Measurements from ENCODE around the gene CROCC2.

The CROCC2 gene

DNA sequence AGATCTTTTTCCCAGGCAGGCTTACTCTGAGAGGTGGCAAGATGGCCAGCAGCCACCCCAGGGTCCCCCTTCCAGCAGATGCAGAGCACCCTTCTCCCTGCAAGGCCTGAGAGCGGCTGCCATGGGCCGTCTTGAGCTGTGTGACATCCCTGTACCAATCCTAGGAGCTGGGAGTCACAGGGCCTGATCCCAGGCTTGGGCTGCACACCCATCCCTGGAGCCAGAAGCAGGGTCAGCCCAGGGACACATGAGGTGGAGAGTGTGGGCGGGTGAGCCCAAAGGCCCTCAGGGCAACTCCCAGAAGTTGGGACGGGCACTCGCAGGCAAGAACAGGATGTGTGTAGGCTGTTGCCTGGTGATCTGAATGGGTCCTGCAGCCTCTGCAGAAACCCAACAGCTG, 40.5 kb downstream of the CROCC2 start:
- Histone ChIP-seq H3K9me3 (ENCODE audit: control insufficient read depth, low read length) (no peaks in the 10 kb centered on the region), H3K27ac (ENCODE audit: insufficient read depth, low read length, poor library complexity, severe bottlenecking) (no peak overlapping the region), H3K36me3 (ENCODE audit: control insufficient read depth, insufficient read depth, low read length) (no peaks in the 10 kb centered on the region), H3K27me3 (replicated peaks; ENCODE audit: control insufficient read depth, insufficient read depth, low read length, poor library complexity, severe bottlenecking) (no peaks in the 10 kb centered on the region), H3K4me3 (ENCODE audit: insufficient read depth, low read depth, low read length, poor library complexity, severe bottlenecking) (no peak overlapping the region), H3K4me1 (ENCODE audit: control insufficient read depth, insufficient read depth, low read length, poor library complexity, severe bottlenecking) (no peaks in the 10 kb centered on the region)
- DNase-seq: no peak

DNA sequence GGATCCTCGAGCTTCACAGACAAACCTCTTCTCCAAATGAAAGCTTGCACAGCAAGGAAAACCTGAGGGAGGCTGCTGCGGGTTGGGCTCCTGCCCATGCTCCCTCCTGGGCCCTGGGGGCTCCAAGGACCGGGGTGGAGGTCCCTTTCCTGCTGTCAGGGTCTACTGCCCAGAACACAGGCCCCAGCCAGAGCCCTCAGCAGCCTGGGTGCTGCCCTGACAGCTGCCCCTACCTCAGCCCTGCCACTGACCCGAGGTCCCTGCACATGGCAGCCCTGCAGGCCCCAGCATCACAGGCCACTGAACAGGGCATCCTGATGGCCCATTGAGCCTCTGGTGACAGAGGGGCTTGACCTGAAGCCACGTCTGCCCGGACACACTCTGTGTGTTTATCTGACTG, 41.0 kb downstream of the CROCC2 start:
- H3K9me3 ChIP-seq (ENCODE audit: control insufficient read depth, low read length): no peaks in the 10 kb centered on the region
- no peak overlapping the region for H3K4me3 ChIP-seq (ENCODE audit: insufficient read depth, low read depth, low read length, poor library complexity, severe bottlenecking)
- H3K36me3 ChIP-seq (ENCODE audit: control insufficient read depth, insufficient read depth, low read length): no peaks in the 10 kb centered on the region
- DNase-seq: no peak
- H3K4me1 ChIP-seq (ENCODE audit: control insufficient read depth, insufficient read depth, low read length, poor library complexity, severe bottlenecking): no peaks in the 10 kb centered on the region
- H3K27me3 ChIP-seq (replicated peaks; ENCODE audit: control insufficient read depth, insufficient read depth, low read length, poor library complexity, severe bottlenecking): no peaks in the 10 kb centered on the region
- no peak overlapping the region for H3K27ac ChIP-seq (ENCODE audit: insufficient read depth, low read length, poor library complexity, severe bottlenecking)

DNA sequence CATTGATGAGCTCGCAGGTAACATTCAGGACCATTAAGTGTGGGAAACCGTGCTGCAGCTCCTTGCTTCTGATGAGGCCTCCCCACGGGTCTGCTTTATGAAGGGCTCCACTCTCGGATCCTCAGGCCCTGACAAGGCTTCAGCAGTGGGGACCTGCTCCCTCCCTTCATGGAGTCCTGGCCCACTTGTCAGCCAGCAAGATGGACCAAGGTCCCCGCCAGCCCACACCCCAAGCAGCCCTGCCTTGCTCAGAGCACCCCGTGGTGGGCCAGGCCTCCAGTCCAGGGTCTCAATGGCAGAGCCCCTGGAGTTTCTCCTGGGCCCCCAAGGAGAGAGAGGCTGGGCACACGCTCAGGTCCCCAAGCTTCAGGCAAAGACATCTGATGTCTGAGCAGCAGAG, 41.5 kb downstream of the CROCC2 start:
- no peaks in the 10 kb centered on the region for H3K4me1 ChIP-seq (ENCODE audit: control insufficient read depth, insufficient read depth, low read length, poor library complexity, severe bottlenecking)
- no peak overlapping the region for H3K4me3 ChIP-seq (ENCODE audit: insufficient read depth, low read depth, low read length, poor library complexity, severe bottlenecking)
- H3K36me3 ChIP-seq (ENCODE audit: control insufficient read depth, insufficient read depth, low read length): no peaks in the 10 kb centered on the region
- no peaks in the 10 kb centered on the region for H3K27me3 ChIP-seq (replicated peaks; ENCODE audit: control insufficient read depth, insufficient read depth, low read length, poor library complexity, severe bottlenecking)
- no peak overlapping the region for H3K27ac ChIP-seq (ENCODE audit: insufficient read depth, low read length, poor library complexity, severe bottlenecking)
- H3K9me3 ChIP-seq (ENCODE audit: control insufficient read depth, low read length): no peaks in the 10 kb centered on the region
- DNase-seq: no peak

DNA sequence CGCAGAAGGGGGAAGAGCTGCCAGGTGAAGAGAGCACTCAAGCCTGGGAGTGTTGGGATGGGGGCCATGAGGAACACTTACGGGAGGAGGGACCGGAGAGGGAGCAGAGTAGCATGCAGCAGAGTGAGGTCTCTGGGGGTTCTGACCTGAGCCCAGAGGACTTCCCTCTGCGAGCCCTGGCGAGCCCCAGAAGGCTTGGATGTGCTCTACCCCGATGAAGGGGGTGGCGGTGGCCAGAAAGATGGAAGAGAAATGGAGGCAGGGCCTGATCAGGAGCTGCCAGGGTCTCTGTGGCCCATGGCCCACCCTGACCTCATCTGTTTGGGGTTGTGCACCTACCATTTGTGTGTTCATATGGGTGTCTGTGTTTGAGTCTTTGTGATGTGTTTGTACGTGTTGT, 42.0 kb downstream of the CROCC2 start:
- no peak overlapping the region for H3K4me3 ChIP-seq (ENCODE audit: insufficient read depth, low read depth, low read length, poor library complexity, severe bottlenecking)
- no peaks in the 10 kb centered on the region for H3K36me3 ChIP-seq (ENCODE audit: control insufficient read depth, insufficient read depth, low read length)
- H3K27ac ChIP-seq (ENCODE audit: insufficient read depth, low read length, poor library complexity, severe bottlenecking): no peak overlapping the region
- H3K9me3 ChIP-seq (ENCODE audit: control insufficient read depth, low read length): no peaks in the 10 kb centered on the region
- no peaks in the 10 kb centered on the region for H3K27me3 ChIP-seq (replicated peaks; ENCODE audit: control insufficient read depth, insufficient read depth, low read length, poor library complexity, severe bottlenecking)
- no peaks in the 10 kb centered on the region for H3K4me1 ChIP-seq (ENCODE audit: control insufficient read depth, insufficient read depth, low read length, poor library complexity, severe bottlenecking)
- DNase-seq: no peak

DNA sequence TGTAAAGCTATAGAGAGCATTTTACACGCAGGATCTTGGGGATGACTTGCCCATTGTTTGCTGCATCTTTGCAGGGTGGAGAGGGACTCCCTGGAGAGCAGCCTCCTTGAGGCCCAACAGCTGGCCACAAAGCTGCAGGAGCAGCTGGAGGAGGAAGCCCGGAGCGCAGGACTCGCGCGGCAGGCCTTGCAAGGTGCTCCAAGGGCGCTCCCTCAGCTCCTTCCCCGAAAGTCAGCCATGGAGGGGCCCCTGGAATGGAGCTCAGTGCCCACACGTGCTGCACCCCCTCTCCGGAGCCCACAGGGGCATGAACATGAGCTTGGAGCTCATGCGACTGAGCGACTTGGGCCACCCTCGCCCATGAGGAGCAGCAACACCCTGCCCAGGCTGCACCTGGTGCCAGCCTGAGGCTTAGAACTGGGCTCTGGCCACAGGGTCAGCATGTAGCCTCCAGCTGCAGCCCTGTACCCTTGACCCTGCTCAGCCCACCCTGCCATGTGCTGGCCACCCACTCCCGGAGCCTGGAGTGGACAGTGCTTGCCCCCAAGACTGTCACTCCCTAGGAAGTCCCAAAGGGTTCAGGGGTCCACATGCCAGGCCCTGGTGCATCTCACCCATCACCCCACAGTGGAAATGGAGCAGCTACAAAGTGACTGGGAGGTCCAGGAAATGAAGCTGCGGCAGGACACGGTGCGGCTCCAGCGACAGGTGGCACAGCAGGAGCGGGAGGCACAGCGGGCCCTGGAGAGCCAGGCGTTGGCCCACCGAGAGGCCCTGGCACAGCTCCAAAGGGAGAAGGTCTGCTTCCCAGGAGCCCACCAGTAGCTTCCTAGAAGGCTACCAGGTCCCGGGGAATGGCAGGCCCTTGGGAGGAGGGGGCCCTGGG, 43.0 kb downstream of the CROCC2 start:
- Histone ChIP-seq H3K27ac (ENCODE audit: insufficient read depth, low read length, poor library complexity, severe bottlenecking) (no peak overlapping the region), H3K27me3 (replicated peaks; ENCODE audit: control insufficient read depth, insufficient read depth, low read length, poor library complexity, severe bottlenecking) (no peaks in the 10 kb centered on the region), H3K9me3 (ENCODE audit: control insufficient read depth, low read length) (no peaks in the 10 kb centered on the region), H3K36me3 (ENCODE audit: control insufficient read depth, insufficient read depth, low read length) (no peaks in the 10 kb centered on the region), H3K4me3 (ENCODE audit: insufficient read depth, low read depth, low read length, poor library complexity, severe bottlenecking) (no peak overlapping the region), H3K4me1 (ENCODE audit: control insufficient read depth, insufficient read depth, low read length, poor library complexity, severe bottlenecking) (no peaks in the 10 kb centered on the region)
- no peak for DNase-seq

DNA sequence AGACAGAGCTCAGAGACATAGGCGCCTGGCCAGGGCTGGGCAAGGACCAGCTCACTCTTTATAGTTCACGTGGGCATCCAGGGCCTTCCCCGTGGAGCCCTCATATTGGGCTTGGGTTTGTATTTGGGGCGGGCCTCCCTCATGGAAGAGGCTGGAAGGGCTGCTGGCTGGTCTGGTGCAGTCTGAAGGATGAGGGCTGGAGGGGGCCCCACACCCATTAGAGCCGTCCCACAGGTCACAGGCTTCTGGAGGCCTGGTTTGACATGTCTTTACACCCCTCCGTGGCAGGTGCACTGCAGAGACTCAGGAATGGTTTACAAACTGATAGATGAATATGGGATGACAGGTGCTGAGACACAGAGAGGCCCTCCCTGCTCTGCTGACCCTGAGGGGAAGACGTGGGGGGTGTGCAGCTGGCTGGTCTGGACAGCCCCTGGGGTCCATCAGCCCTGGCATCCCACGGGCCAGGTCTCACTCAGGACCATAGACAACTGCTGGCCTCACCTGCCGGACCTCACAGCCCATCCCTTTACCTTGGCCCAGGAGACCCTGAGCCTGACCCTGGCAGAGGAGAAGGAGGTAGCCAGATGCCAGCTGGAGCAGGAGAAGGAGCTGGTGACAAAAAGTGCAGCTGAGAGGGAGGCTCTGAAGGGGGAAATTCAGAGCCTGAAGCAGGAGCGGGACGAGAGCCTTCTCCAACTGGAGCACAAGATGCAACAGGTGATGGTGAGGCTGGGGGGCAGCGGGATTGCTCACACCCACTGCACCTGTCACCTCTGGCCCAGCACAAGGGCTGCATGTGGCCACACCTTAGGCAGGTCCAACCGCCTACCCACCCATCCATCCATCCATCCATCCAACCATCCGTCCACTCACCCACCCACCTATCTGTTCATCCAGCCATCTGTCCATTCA, 43.9 kb downstream of the CROCC2 start:
- DNase-seq: no peak
- no peaks in the 10 kb centered on the region for H3K4me1 ChIP-seq (ENCODE audit: control insufficient read depth, insufficient read depth, low read length, poor library complexity, severe bottlenecking)
- no peaks in the 10 kb centered on the region for H3K9me3 ChIP-seq (ENCODE audit: control insufficient read depth, low read length)
- no peaks in the 10 kb centered on the region for H3K27me3 ChIP-seq (replicated peaks; ENCODE audit: control insufficient read depth, insufficient read depth, low read length, poor library complexity, severe bottlenecking)
- no peaks in the 10 kb centered on the region for H3K36me3 ChIP-seq (ENCODE audit: control insufficient read depth, insufficient read depth, low read length)
- H3K4me3 ChIP-seq (ENCODE audit: insufficient read depth, low read depth, low read length, poor library complexity, severe bottlenecking): no peak overlapping the region
- H3K27ac ChIP-seq (ENCODE audit: insufficient read depth, low read length, poor library complexity, severe bottlenecking): no peak overlapping the region

DNA sequence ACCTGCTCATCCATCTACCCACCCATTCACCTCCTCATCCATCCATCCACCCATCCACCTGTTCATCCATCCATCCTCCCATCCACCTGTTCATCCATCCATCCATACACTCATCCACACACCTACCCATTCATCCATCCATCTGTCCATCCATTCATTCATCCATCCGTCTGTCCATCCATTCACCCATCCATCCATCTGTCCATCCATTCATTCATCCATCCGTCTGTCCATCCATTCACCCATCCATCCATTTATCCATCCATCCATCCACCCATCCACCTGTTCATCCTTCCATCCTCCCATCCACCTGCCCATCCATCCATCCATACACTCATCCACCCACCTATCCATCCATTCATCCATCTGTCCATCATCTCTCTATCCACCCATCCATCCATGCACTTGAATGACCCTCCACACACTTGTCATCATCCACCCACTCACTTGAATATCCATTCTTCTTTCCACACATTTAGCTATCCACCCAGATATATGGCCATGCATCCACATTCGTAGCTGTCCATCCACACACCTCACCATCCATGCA, 45.0 kb downstream of the CROCC2 start:
- Histone ChIP-seq H3K36me3 (ENCODE audit: control insufficient read depth, insufficient read depth, low read length) (no peaks in the 10 kb centered on the region), H3K27ac (ENCODE audit: insufficient read depth, low read length, poor library complexity, severe bottlenecking) (no peak overlapping the region), H3K27me3 (replicated peaks; ENCODE audit: control insufficient read depth, insufficient read depth, low read length, poor library complexity, severe bottlenecking) (no peaks in the 10 kb centered on the region)

DNA sequence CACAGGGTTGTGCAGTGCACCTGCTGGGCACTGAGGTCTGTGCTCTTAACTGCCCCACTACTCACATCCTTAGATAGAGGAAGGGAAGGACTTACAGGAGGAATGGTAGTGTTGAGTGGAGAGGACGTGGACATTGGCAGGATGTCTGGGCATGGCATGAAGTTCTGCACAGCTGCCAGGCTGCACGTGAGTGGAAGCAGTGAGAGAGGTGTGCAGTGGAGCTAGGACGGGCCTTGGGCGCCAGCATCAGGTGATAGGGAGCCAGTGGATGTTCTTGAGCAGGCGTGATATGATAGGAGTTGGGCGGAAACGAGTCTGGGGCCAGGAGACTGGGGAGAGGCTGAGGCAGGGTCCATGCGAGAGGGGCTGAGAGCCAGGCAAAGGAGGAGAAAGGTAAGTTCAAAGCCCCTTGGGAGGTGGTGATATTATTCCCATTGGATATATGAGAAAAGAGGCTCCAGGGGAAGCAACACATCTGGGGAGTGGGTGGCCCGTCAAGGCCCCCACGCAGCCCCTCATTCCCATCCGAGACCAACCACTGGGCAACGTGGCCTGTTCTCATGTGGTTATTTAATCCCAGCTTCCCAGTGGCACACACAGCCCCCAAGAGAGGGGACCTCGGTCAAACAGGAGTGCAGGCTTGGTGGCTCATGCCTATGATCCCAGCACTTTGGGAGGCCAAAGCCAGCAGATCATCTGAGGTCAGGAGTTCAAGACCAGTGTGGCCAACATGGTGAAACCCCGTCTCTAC, 46.5 kb downstream of the CROCC2 start:
- H3K27ac ChIP-seq (ENCODE audit: insufficient read depth, low read length, poor library complexity, severe bottlenecking): no peak overlapping the region
- peaks cover 6% of the 10 kb centered on the region for H3K27me3 ChIP-seq (replicated peaks; ENCODE audit: control insufficient read depth, insufficient read depth, low read length, poor library complexity, severe bottlenecking)
- H3K36me3 ChIP-seq (ENCODE audit: control insufficient read depth, insufficient read depth, low read length): no peaks in the 10 kb centered on the region
- H3K4me1 ChIP-seq (ENCODE audit: control insufficient read depth, insufficient read depth, low read length, poor library complexity, severe bottlenecking): no peaks in the 10 kb centered on the region
- DNase-seq: no peak
- no peaks in the 10 kb centered on the region for H3K9me3 ChIP-seq (ENCODE audit: control insufficient read depth, low read length)
- H3K4me3 ChIP-seq (ENCODE audit: insufficient read depth, low read depth, low read length, poor library complexity, severe bottlenecking): no peak overlapping the region

More for the DNA sequence above, 45.0 kb downstream of the CROCC2 start:
- DNase-seq: no peak
- H3K9me3 ChIP-seq (ENCODE audit: control insufficient read depth, low read length): no peaks in the 10 kb centered on the region
- H3K4me1 ChIP-seq (ENCODE audit: control insufficient read depth, insufficient read depth, low read length, poor library complexity, severe bottlenecking): no peaks in the 10 kb centered on the region
- no peak overlapping the region for H3K4me3 ChIP-seq (ENCODE audit: insufficient read depth, low read depth, low read length, poor library complexity, severe bottlenecking)

DNA sequence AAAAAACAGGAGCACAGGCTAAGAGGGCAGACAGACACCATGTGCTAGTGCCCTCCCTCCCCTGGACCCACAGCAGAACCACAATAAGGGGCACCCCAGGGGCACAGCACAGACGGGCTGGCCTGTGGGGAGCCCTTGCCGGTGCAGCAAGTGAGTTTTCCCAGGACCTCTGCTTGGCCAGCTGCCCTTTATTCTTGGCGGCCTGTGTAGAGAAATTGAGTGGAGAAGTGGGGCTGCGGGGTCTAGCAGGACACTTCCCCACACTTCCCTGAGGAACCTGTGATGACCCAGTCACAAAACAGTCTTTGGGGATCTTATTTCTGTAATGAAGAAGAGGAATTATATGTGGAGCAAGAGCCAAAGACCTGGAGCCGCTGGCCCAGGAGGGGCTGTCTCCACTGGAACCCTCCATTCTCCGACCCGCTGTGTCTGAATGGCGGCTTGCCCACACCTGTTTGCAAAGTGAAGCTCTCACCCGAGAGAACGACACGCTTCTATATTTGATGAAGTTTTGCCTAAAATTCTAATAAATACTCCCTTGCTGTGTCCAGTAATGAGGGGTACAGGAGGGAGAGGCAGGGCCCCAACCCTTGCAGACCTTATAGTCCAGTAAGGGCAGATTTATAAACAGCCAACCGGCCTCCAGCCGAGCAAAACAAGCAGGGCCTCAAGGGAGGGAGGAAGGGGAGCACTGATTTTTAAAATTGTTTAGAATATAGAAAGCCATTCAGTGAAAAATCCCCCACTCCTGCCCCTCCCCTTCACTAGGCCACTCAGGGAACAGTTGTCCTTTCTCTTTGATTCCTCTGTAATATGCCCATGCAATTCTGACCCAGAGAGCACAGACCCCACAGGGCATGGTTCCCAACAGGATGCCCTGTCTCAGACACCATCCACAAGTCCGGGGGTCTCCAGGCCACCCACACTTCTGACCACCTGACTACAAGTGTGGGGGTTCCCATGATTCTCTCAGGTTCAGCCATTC, 47.6 kb downstream of the CROCC2 start:
- Histone ChIP-seq H3K4me3 (ENCODE audit: insufficient read depth, low read depth, low read length, poor library complexity, severe bottlenecking) (no peak overlapping the region), H3K36me3 (ENCODE audit: control insufficient read depth, insufficient read depth, low read length) (no peaks in the 10 kb centered on the region), H3K27me3 (replicated peaks; ENCODE audit: control insufficient read depth, insufficient read depth, low read length, poor library complexity, severe bottlenecking) (peaks cover 6% of the 10 kb centered on the region), H3K27ac (ENCODE audit: insufficient read depth, low read length, poor library complexity, severe bottlenecking) (no peak overlapping the region), H3K4me1 (ENCODE audit: control insufficient read depth, insufficient read depth, low read length, poor library complexity, severe bottlenecking) (no peaks in the 10 kb centered on the region), H3K9me3 (ENCODE audit: control insufficient read depth, low read length) (no peaks in the 10 kb centered on the region)
- DNase-seq: no peak

Measured in effector memory CD4-positive, alpha-beta T cell (primary cell).